ENCODE measurements around the gene CXXC5. TPM values are rescaled to one million over a fixed set of nuclear protein-coding genes. Genes with fewer than 3 reads are reported as not detected.

The CXXC5 gene
- total and polyA plus RNA-seq, 9 of the 15 experiments (the other 6 are each of a cell fraction or from before 2014, with no cell fraction given): 1.9 to 123 (median 45.8) TPM

DNA sequence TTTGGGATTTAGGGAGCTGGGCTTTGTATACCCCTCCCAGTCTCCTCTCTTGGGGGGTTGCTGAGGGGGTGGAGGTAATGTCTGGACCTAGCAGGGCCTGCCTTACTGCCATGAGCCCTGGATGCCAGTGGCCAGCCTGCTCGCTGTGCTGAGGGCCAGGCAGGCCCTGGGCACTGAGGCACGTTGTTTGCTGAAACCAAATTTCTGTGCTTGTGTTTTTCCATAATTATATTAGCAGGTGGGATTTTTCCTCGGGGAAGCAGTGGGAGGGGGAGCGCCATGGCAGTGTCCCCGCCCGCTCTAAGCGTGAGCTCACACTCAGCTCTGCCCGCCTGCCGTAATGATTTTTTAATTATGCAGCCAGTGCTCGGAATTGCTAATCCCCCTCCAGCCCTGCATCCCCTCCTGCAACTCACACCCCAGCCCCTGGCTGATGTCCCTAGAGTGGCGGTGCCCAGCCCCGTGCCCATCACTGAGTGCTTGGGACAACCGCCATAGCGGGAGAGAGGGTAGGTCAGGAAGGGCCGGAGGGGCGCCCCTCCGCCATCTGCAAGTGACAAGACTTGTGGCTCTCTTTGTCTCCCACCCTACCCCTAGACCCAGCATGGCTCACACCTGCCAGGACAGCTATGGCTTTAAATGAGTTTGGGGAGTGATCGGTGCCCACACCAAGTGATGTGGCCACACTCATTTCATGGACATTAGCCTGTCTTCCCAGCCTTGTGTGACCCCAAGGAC is 20.9 kb downstream of the CXXC5 start:
- ATAC-seq (no peak), DNase-seq (ENCODE audit: extremely low read depth in 1 of 4, low spot score in 3 of 4) (no peak), FAIRE-seq (no peak)
- H4K20me1 ChIP-seq (replicated peaks; ENCODE audit: control insufficient read depth, insufficient read depth, low read length): peaks cover 37% of the 10 kb centered on the region; the same call in 1 of the 2 replicates
- no TSS peak for BruUV-seq (replicated peaks)
- CTCF ChIA-PET (ENCODE audit: low intra/inter-chr PET ratio): interaction anchor here (0.8 kb wide), 1 partner anchor 26 kb away, joined by 3 read pairs; no protein-coding TSS in a partner anchor
- in situ Hi-C loops (cut with MboI): no loop called here
- peak overlapping the region; percentile 95 for H3K27ac ChIP-seq (ENCODE audit: extremely low read depth, low read depth, low read length)
- no peaks in the 10 kb centered on the region for H3K9me3 ChIP-seq (replicated peaks; ENCODE audit: control insufficient read depth, insufficient read depth, low read depth, low read length)
- peak overlapping the region; percentile 92 for H3K4me2 ChIP-seq (ENCODE audit: insufficient read depth, low read length)
- no peaks in the 10 kb centered on the region for H3K27me3 ChIP-seq (ENCODE audit: control insufficient read depth in 2 of 2, insufficient read depth in 2 of 2, low read length in 2 of 2)
- H3K4me3 ChIP-seq: peak overlapping the region; percentile 39
- H3K9me1 ChIP-seq (ENCODE audit: control insufficient read depth, insufficient read depth, low read length): peaks cover 7% of the 10 kb centered on the region
- peaks cover 75 to 87% of the 10 kb centered on the region in 2 experiments for H3K4me1 ChIP-seq (replicated peaks in 1 of 2; ENCODE audit: control insufficient read depth in 2 of 2, insufficient read depth in 2 of 2, low read length in 2 of 2)
- 70% methylated on average over 18 of the region's 18 CpGs for WGBS (ENCODE audit: insufficient coverage, low coverage, missing lambda C conversion rate)
- POLR2A ChIA-PET: interaction anchor here (1.6 to 5.0 kb wide), 4 partner anchors 10 to 24 kb away, joined by 6 to 33 read pairs (median 8); no protein-coding TSS in a partner anchor
- H3K36me3 ChIP-seq (ENCODE audit: control insufficient read depth, insufficient read depth, low read length): peaks cover 66% of the 10 kb centered on the region; the same call in 2 of the 3 replicates
- H3K9ac ChIP-seq (ENCODE audit: insufficient read depth in 1 of 2, low read depth in 2 of 2, low read length in 2 of 2): peak overlapping the region; percentile 82 to 92
- intact Hi-C loops (cut with micrococcal nuclease): loop anchor here (2.0 kb wide), 1 partner anchor 22 kb away; no protein-coding TSS in a partner anchor
- H3K79me2 ChIP-seq (ENCODE audit: control insufficient read depth, insufficient read depth, low read length): peaks cover 99% of the 10 kb centered on the region
- no peak overlapping the region for H2AFZ ChIP-seq (ENCODE audit: low read depth, low read length)
- TF ChIP-seq CCNT2 (IDR thresholded peaks at IDR 0.05; ENCODE audit: borderline replicate concordance, extremely low read depth, insufficient read length, low read depth, low read length): peak; percentile 8
- no peak for TF ChIP-seq MCM3 (IDR thresholded peaks at IDR 0.05)
- TF ChIP-seq, protein P1, sequence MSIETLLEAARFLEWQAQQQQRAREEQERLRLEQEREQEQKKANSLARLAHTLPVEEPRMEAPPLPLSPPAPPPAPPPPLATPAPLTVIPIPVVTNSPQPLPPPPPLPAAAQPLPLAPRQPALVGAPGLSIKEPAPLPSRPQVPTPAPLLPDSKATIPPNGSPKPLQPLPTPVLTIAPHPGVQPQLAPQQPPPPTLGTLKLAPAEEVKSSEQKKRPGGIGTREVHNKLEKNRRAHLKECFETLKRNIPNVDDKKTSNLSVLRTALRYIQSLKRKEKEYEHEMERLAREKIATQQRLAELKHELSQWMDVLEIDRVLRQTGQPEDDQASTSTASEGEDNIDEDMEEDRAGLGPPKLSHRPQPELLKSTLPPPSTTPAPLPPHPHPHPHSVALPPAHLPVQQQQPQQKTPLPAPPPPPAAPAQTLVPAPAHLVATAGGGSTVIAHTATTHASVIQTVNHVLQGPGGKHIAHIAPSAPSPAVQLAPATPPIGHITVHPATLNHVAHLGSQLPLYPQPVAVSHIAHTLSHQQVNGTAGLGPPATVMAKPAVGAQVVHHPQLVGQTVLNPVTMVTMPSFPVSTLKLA (conservative IDR thresholded peaks at IDR 0.05): 0 out of 4 replicates have a peak, but pooled peaks of 1 of the 2 experiments have one; percentile 16
- TF ChIP-seq ZBTB7A (IDR thresholded peaks at IDR 0.05; ENCODE audit: borderline replicate concordance, control insufficient read depth, low read depth, low read length): peak; percentile 6; the same call in 1 of the 2 replicates
- TF ChIP-seq BACH1 (tag; IDR thresholded peaks at IDR 0.05): peak; percentile 6; the same call in 1 of the 2 replicates
- no peak for TF ChIP-seq ZNF780A (CRISPR knock-in tag; IDR thresholded peaks at IDR 0.05)
- no peak for TF ChIP-seq ZFX (CRISPR knock-in tag; IDR thresholded peaks at IDR 0.05)
- no peak for TF ChIP-seq MYC (IDR thresholded peaks at IDR 0.05; ENCODE audit: low read depth, low read length)
- peak; percentile 14; the same call in 1 of the 2 replicates for TF ChIP-seq MYC (CRISPR knock-in tag; IDR thresholded peaks at IDR 0.05; ENCODE audit: borderline replicate concordance, low read depth)
- TF ChIP-seq SP1 (CRISPR knock-in tag; IDR thresholded peaks at IDR 0.05): no peak
- TF ChIP-seq ARID2 (IDR thresholded peaks at IDR 0.05): no peak
- TF ChIP-seq, protein P2, sequence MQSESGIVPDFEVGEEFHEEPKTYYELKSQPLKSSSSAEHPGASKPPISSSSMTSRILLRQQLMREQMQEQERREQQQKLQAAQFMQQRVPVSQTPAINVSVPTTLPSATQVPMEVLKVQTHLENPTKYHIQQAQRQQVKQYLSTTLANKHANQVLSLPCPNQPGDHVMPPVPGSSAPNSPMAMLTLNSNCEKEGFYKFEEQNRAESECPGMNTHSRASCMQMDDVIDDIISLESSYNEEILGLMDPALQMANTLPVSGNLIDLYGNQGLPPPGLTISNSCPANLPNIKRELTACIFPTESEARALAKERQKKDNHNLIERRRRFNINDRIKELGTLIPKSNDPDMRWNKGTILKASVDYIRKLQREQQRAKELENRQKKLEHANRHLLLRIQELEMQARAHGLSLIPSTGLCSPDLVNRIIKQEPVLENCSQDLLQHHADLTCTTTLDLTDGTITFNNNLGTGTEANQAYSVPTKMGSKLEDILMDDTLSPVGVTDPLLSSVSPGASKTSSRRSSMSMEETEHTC (IDR thresholded peaks at IDR 0.05): no peak
- TF ChIP-seq ETS2 (tag; IDR thresholded peaks at IDR 0.05; ENCODE audit: borderline replicate concordance, poor library complexity, severe bottlenecking): no peak
- TF ChIP-seq NFRKB (IDR thresholded peaks at IDR 0.05; ENCODE audit: low read depth): 0 out of 2 replicates have a peak, but pooled peaks have one; percentile 67
- TF ChIP-seq BCOR (IDR thresholded peaks at IDR 0.05): 0 out of 2 replicates have a peak, but pooled peaks have one; percentile 2
- TF ChIP-seq, protein P3, sequence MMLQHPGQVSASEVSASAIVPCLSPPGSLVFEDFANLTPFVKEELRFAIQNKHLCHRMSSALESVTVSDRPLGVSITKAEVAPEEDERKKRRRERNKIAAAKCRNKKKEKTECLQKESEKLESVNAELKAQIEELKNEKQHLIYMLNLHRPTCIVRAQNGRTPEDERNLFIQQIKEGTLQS (IDR thresholded peaks at IDR 0.05): no peak
- TF ChIP-seq, protein P3 (CRISPR knock-in tag; conservative IDR thresholded peaks at IDR 0.05): no peak
- peak; percentile 29 for TF ChIP-seq CHD1 (IDR thresholded peaks at IDR 0.05; ENCODE audit: low read length)

Data from K562 (cell line).